A172 (cell line): Measurements from ENCODE around the gene FBXW5. TPM values are rescaled to one million over a fixed set of nuclear protein-coding genes. Genes with fewer than 3 reads are reported as not detected.

Experiments used
- DNase-seq: peaks from one replicate; pipeline ENCODE4 v3.0.0-alpha.2; 2015; ENCODE audit warnings: low spot score
- total RNA-seq: library from RNA; depleted of rRNA; stranded (reverse); fragments of >200 nt; shearing (Covaris generic); gene quantifications from 2 replicates; pipeline ENCODE4 v1.2.3, GENCODE V29; 2014

FBXW5 gene
- total RNA-seq, 1 experiment from 2014 or later = 400 TPM

DNA sequence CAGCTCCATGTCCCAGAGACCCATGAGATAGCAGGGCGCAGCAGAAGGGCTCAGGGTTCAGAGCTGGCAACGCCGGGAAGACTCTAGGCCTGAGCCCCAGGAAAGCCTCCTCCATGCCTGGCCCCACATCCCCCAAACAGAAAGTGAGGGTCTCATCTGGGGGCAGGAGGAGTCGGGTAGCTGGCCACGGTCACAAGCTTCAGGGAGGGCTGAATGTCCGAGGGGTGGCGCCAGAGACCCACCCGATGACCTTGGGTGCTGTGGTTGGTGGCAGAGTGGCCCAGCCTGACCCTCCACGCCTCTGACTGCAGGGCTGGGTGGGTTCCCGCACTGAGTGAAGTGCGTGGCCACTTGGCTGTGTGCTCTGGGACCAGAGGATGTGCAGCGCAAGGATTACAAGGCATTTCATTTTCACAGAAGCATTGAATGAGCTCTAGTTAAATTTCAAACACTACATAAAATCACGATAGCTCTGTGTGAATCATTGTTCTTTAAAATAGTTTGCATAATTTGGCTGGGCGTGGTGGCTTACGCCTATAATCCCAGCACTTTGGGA lies 3.5 kb upstream of the FBXW5 start:
- DNase-seq = peak; percentile 69

DNA sequence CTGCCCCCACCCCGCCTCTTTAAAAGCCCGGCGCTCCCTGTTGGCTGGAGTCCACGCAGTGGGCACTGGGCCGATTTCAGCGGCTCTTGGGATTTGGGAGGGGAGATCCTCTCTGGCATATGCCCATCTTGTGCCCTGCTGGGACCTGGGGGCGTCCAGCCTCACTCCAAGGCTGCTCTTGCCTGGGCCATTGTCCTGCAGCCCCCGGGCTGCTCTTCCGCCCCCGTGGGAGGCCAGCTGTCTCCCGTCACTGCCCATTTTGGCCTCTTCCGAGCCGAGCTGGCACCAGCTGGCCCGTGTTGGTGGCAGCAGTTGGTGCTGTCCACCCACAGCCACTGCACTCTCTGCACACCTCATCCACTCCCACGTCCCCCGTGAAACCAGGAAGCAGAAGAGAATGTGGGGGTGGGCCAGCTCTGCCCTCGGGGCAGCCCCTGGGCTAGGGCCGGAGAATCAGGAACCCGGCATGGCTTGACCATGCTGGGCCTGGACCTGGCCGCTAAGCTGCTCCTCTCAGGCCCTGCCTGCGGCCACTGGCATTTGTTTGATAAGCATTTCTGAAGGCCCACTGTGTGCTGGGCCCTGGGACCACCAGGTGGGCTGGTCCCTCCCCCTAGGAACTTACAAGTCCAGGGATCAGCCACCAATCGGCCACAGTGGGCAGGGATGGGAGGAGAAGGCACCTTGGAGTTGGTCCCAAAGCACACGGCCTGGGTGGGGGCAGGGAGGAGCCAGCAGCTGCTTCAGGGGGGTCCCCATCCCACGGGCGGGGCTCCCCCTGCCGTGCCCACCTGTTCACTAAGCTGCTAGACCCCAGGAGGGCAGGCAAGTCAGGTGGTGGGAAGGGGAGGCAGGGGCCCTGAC lies 2.7 kb upstream of the FBXW5 start:
- no peak for DNase-seq

DNA sequence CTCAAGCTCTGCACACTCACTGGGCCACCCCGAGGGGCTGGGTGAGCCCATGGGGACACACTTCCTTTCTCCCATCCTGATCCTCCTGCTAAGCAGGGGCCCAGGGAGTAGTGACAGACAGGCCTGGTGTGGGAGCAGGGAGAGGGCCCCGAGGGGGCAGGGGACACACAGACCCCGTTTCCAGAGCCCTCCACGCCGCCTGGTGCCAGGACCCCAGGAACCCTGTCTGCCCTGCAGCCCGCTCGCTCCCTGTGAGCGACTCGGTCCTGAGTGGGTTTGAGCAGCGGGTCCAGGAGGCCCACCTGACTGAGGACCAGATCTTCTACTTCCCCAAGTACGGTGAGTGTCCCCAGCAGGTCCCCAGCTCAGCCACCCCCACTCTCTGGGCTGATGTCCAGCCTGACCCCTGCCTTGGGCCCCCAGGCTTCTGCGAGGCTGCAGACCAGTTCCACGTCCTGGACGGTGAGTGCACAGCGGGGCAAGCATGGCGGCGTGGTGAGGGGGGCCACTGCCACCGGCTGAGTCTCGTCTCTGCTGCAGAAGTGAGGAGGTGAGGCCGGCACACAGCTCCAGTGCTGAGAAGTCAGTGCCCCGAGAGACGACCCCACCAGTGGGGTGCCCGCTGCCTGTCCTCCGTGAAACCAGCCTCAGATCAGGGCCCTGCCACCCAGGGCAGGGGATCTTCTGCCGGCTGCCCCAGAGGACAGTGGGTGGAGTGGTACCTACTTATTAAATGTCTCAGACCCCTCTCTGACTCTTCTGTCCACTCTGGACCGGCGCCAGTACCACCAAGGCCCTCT lies 1.9 kb upstream of the FBXW5 start:
- DNase-seq = no peak

DNA sequence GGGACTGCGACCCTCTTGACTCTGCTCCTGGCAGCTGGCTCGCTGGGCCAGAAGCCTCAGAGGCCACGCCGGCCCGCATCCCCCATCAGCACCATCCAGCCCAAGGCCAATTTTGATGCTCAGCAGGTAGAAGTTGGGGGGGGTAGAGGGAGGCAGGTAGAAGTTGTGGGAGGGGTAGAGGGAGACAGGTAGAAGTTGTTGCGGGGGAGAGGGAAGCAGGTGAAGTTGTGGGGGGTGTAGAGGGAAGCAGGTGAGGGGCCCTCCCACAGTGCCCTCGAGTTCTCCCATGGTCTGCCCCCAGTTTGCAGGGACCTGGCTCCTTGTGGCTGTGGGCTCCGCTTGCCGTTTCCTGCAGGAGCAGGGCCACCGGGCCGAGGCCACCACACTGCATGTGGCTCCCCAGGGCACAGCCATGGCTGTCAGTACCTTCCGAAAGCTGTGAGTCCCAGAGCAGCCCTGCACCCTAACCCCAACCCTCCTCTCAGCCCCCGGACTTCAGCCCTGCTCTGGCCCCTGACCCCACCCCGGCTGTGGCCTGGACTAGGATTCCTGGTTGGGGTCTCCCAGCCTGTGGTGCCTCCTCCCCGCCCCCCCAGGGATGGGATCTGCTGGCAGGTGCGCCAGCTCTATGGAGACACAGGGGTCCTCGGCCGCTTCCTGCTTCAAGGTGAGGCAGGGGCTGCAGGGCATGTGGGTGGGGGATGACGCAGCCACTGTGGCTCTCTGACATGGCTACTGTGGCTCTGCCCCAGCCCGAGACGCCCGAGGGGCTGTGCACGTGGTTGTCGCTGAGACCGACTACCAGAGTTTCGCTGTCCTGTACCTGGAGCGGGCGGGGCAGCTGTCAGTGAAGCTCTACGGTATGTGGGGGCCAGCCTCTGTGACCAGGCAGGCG lies 1.0 kb upstream of the FBXW5 start:
- DNase-seq = no peak

DNA sequence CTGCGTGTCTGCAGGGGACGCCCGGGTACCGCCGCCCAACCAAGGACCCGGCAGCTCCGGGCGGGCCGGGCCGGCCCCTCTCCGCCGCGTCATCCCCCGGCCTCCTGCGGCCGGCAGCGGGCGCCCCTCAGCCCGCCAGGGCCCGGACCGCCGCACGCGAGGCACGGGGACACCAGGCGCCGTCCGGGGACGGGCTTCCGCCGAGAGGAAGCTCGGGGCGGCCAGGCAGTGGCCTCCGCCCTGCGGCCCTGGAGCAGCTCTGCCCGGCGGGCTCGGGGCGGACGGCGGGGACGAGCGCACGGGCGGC lies 373 bp downstream of the FBXW5 start:
- DNase-seq = no peak

DNA sequence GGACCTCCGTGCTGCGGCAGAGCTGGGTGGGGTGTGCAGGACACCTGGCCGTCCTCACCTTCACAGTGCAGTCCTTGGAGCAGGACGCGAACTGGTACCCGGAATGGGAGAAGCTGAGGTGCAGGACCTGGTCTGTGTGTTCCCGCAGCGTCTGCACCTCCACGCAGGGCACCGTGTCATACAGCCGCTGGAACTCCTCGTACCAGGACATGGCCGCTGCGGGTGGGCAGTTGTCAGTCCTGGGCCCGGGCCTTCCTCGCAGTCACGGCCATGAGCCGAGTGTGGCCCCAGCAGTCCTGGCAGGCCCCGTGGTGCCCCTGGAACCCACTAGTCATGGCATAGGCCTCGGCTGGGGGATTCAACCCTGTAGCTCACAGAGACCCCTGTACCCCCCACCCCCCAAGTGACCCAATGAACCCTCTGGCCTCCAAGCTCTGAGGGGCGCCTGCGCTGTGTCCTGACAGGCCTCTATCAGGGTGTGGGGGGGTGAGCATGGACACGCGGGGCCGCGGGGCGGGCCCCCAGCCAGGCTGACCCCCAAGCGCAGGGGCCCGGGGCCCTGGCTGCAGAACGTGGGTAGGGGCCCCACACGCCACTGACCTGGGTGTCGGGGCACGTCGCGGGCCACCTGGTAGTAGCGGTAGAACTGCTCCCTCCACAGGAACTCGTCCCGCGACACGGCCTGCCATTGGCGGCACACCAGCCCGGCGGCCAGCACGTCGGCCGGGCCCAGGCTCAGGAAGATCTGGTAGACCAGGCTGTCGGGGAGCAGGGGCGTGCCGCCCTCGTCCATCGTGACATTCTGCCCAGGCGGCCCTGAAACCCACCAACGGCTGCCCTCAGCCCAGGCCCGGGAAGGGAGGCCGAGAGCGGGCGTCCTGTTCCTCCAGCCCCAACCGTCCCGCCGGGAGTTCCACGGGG lies 987 bp downstream of the FBXW5 start:
- peak; percentile 46 for DNase-seq

DNA sequence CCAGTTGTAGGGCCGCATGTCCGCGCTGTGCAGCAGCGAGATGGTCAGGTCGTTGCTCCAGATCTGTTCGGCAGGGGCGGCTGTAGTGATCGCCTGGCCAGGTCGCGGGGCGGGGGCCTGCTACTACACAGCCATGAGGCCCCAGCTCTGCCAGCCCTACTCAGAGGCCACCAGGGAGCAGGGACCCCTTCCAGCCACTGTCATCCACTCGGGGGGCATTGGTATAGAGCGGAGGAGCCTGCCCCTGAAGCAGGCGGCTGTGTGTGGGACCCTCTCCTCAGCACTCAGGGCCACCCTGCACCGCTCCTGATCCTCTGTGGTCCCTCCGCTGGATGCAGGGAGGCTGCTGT lies 1.7 kb downstream of the FBXW5 start:
- DNase-seq = no peak

DNA sequence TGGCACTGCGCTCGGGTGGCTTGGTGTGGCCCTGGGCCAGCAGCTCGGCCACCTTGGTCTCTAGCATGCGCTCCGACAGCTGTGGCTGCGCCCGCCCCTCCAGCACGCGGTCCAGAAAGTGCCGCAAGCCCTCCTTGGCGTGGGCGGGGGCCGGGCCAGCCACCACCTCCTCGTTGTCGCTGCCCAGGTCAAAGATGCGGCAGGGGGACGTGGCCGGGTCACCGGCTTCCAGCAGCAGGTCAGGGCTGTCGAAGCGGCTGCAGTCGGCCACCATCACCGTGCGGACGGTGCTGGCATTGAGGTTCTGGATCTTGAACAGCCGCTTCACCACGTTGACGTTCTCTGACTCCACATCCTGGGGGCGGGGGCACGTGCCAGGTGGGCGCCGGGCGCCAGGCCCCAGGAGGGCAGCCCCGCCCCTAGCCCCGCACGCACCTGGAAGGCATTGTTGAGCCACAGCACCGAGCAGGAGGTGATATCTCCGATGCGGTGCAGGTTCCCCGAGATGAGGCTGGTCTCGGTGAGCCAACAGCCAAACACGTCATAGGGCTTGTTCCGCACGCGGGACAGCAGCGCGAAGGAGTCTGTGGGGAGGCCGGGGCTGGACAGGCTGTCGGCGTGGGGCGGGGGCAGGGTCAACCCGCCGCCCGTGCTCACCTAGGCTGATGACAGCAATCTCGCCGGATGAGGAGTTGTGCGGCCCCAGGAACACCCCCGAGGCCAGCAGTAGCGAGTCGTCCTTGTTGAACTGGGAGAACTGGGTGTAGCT lies 2.2 kb downstream of the FBXW5 start:
- no peak for DNase-seq

DNA sequence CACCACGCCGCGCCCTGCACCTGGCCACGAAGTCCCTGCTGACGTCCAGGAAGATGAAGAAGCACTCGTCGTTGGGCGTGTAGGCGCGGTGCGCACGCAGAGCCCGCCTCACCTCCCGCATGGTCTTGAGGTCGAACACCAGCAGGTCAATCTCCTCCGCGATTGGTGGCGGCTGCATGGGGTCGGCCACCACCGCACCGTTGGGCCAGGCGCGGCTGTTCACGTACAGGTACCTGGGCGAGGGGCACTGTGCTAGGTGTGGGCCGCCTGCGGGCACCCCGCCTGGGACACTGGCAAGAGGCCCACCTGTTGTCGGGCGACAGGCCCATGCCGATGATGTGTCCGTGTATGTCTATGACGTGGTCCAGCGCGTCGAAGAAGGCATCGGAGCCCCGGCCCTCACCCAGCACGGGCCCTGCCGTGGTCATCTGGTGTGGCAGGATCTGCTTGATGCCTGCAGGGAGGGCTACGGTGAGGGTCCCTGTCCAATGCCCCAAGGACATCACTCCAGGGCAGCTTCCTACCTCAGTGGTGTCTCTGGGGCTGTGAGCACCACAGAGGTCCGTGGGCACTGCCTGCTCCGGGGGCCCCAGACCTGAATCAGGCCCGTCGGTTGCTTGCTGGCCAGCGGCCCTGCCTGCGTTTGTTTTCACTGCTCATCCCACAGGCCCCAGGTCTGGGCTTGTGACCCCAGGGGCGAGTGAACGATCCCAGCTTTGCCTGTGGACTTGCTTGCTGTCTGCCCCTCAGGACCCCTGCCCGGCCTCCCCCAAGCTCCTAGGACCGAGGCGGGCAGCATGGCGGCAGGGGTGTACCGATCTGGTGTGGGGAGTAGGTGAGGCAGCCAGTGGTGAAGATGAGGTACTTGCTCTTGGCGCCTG lies 3.1 kb downstream of the FBXW5 start:
- DNase-seq = no peak

DNA sequence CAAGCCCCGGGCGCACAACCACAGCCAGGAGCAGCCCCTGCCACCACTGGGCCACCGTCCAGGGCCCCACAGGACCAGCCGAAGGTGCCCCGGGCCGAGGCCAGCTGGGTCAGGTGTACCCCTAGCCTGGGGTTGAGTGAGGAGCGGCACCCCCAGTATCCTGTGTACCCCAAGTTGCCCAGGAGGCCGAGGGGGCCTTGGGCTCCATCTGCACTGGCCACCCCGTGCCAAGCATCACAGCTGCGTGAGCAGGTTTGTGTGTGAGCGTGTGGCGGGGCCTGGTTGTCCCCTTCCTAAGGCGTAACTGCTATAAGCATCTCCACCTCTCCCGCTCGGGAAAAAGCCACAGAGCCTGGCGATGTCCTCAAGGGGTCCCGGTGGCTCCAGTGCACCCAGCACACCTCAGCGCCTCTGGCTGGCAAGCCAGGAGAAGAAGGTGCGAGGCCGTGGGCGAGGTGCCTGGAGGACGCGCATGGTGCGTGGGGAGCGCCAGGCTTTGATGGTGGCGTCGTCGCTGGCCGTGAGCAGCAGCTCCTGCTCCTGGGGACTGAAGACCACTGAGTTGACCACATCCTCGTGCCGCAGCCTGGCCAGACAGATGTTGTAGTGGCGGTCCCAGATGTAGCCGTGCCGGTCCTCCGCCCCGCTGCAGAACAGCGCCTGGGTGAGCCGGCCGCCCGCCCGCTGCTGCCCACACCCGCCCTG lies 3.9 kb downstream of the FBXW5 start:
- no peak for DNase-seq

DNA sequence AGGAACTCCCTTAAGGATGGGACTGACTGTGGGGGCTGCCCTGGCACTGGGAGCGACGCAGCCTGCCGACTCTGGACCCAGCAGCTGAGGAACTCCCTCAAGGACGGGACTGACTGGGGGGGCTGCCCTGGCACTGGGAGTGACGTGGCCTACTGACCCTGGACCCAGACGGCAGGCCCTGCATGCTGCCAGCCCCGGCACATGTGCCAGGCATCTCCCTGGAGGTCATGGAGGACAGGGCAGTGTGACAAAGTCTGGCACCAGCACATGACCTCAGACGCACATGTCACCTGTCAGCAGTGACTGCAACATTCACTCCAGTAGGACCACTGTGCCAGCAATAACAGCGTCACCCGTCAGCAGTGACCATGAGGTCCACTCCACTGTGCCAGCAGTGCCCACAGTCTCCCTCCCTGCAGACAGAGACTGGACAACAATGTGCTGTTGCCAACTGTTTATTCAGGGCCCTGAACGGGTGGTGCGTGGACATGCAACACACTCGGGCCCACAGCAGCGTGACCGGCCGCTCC lies 4.5 kb downstream of the FBXW5 start:
- no peak for DNase-seq

DNA sequence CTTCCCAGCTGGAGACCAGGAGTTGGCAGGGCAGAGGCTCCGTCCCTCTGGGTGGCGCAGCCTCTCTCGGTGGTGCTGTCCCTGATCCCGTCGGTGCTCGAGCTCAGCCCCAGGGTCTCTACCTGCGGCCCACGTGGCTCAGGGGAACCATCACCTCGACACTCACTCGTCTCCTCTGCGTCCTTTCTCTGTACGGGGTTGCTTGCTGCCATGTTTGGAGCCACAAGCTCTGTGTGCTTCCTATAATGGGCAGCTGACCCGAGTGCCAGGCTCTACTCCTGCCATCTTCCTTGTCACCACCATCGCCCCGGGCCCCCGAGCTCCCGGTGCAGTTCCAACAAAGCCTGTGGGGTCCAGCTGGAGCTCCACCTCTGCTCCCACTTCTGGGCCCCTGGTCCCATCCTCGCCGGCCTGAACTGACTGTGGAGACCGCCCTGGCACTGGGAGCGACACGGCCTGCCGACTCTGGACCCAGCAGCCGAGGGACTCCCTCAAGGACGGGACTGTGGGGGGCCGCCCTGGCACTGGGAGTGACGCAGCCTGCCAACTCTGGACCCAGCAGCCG lies 5.0 kb downstream of the FBXW5 start:
- no peak for DNase-seq

DNA sequence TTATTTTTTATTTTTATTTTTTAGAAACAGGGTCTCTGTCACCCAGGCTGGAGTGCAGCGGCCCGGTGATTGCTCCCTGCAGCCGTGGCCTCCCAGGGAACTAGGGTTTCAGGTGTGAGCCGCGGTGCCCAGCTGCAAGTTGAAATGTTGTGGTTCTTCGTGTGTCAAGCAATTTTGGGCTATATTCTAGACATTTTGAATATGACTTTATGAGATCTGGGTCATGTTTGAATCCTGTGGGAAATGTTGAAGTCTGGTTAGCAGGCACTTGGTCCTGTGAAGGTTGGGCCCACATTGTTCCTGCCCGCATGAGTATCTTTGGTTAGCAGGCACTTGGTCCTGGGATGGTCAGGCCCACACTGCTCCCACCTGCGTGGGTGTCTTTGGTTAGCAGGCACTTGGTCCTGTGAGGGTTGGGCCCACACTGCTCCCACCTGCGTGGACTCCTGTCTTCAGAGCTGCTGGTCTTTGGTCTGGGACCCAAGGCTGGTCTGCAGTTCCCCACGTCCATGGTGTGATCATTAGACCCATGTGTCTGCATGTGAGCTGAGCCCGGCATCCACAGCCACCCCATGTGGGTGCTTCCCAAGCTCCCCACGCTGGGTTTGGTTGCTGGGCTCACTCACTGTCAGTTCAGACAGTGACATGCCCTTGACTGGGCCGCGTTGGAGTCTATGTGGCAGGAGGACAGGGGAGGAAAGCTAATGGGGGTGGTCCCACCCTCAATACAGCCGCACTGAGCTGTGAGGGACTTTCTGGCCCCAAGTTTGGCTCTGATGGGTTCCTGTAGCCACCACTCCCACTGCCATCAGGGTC lies 7.1 kb downstream of the FBXW5 start:
- no peak for DNase-seq

DNA sequence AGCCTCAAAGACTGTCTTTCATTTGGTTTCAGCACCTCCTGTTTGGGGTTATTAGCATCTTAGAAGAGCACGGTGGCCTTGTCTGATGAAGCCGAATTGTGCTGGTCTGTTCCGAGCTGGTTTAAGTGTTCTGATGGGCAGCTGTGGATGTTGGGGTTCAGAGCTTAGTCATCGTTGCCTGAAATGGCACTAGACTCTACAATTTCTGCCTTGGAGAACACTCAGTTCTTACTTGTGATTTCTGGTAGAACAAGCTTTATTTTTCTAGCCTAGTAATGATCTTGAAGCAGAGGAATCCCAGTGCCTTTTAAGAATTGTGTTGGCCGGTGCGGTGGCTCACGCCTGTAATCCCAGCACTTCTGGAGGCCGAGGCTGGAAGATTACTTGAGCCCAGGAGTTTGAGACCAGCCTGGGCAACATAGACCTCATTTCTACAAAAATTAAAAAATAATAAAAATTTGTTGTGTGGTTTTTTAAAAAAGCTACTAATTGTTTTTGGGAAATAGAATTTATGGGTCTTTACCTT lies 7.8 kb downstream of the FBXW5 start:
- DNase-seq = no peak

DNA sequence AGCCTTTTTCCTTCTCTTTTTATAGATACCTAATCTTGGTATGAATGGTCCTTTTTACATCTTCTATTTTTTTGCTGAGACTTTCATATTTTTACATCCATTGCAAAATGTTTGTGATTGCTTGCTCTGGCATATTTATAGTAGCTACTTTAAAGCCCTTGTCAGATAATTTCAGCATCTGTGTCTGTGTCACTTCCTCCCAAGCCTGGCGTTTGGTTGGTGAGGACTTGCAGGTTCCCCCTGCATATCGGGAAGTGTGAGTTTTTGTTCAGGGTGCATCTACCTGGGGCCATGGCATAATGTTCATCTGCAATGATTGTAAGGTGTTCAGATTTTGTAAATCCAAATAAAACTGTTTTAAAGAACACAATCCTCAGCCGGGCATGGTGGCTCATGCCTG lies 8.9 kb downstream of the FBXW5 start:
- no peak for DNase-seq

DNA sequence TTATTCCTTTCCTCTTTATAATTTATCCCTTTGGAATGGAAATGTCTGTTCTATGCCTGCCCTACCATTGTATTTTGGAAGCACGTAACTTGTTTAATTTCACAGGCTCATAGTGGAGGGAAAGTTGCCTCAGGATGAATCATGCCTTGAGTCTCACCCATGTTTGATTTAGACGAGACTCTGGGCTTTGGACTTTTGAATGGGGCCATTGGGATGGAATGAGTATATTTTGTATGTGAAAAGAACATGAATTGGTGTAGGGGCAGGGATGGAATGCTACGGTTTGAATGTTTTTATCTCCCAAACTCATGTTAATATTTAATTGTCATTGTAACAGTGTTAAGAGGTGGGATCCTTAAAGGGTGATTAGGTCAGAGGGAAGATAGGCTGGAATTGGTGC lies 10.3 kb downstream of the FBXW5 start:
- DNase-seq = no peak

DNA sequence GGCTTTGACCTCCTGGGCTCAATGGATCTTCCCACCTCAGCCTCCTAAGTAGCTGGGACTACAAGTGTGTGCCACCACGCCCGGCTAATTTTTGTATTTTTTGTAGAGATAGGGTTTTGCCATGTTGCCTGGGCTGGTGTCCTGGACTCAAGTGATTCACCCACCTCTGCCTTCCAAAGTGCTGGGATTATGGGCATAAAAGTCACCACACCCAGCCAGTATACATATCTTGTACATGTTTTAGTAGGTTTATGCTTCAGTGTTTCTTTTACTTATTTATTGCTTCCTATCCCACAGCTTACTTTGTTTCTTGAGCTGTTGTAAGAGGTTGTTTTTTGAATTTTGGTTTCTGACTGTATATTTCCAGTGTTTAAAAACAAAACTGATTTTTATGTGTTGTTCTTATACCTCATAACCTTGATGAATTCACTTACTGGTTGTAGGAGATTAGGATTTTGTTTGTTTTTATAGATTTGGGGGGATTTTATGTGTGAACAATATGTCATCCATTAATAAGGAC lies 12.9 kb downstream of the FBXW5 start:
- DNase-seq = no peak
